GM12878 (cell line): ENCODE measurements around the gene SPNS1. TPM values are rescaled to one million over a fixed set of nuclear protein-coding genes. Genes with fewer than 3 reads are reported as not detected.
A peak's percentile ranks its signal among the peaks of the same experiment; 100 is the strongest.

ENCODE experiments used
- ATF3 ChIP-seq: IDR thresholded peaks from 2 replicates; pipeline ENCODE4 v1.6.1; 2011; ENCODE audit warnings: low read depth, mild to moderate bottlenecking, low read length, moderate library complexity, borderline replicate concordance; ENCODE audit errors: extremely low read depth
- BHLHE40 ChIP-seq, 2 experiments: fragments of 450-650 bp in 1 of 2; IDR thresholded peaks; 2 replicates each; pipeline ENCODE4 v1.6.1; 2011 to 2017; ENCODE audit warnings: low read depth in 2 of 2, borderline replicate concordance in 1 of 2, improper control_type of control experiment in 1 of 2, low read length in 1 of 2, mild to moderate bottlenecking in 1 of 2
- EGR1 ChIP-seq, 2 experiments: IDR thresholded peaks; 1 replicate in 1 of 2; 2 replicates in 1 of 2; pipeline ENCODE4 v1.6.1; 2011 to 2012; ENCODE audit warnings: low read depth in 2 of 2, low read length in 2 of 2, borderline replicate concordance in 1 of 2, mild to moderate bottlenecking in 1 of 2, moderate library complexity in 1 of 2
- ETV6 ChIP-seq, 2 experiments: fragments of 450-650 bp in 1 of 2; IDR thresholded peaks in 1 of 2; conservative IDR thresholded peaks in 1 of 2; 2 replicates each; pipeline ENCODE4 v1.6.1; 2014; ENCODE audit warnings: antibody characterized with exemption in 1 of 2, borderline replicate concordance in 1 of 2, low read depth in 1 of 2, mild to moderate bottlenecking in 1 of 2, moderate library complexity in 1 of 2
- EZH2 ChIP-seq: IDR thresholded peaks from 2 replicates; pipeline ENCODE4 v1.6.1; 2012; ENCODE audit warnings: low read depth, mild to moderate bottlenecking, control low read depth, inconsistent platforms, low read length, borderline replicate concordance; ENCODE audit not compliant: control insufficient read depth
- HDGF ChIP-seq: fragments of 450-650 bp; IDR thresholded peaks from 2 replicates; pipeline ENCODE4 v1.6.1; 2016; ENCODE audit warnings: antibody characterized with exemption
- JUNB ChIP-seq: IDR thresholded peaks from 2 replicates; pipeline ENCODE4 v1.6.1; 2016; ENCODE audit warnings: antibody characterized with exemption, mild to moderate bottlenecking
- NFXL1 ChIP-seq: fragments of 450-650 bp; IDR thresholded peaks from 2 replicates; pipeline ENCODE4 v1.6.1; 2017; ENCODE audit warnings: antibody characterized with exemption, mild to moderate bottlenecking, borderline replicate concordance
- PAX5 ChIP-seq: IDR thresholded peaks from 2 replicates; pipeline ENCODE4 v1.6.1; 2011; ENCODE audit warnings: low read depth, low read length, borderline replicate concordance
- PAX8 ChIP-seq: fragments of 450-650 bp; IDR thresholded peaks from 2 replicates; pipeline ENCODE4 v1.6.1; 2017; ENCODE audit warnings: mild to moderate bottlenecking, moderate library complexity
- POLR2A ChIP-seq: IDR thresholded peaks from 2 replicates; pipeline ENCODE4 v1.6.1; 2011; ENCODE audit warnings: low read depth, mild to moderate bottlenecking, low read length
- PRDM15 ChIP-seq: fragments of 450-650 bp; formaldehyde crosslinking; IDR thresholded peaks from 2 replicates; pipeline ENCODE4 v1.4.0; 2020; ENCODE audit warnings: mild to moderate bottlenecking, moderate library complexity
- RBBP5 ChIP-seq: fragments of 200-600 bp; sonication (generic); conservative IDR thresholded peaks from 2 replicates; pipeline ENCODE4 v1.6.1; 2016
- RELA ChIP-seq: fragments of 450-650 bp; IDR thresholded peaks from 2 replicates; pipeline ENCODE4 v1.8.0; 2014; ENCODE audit warnings: borderline replicate concordance; ENCODE audit not compliant: partially characterized antibody
- SMC3 ChIP-seq: IDR thresholded peaks from 2 replicates; pipeline ENCODE4 v1.6.1; 2011; ENCODE audit warnings: low read length, improper control_type of control experiment, borderline replicate concordance
- TAF1 ChIP-seq: IDR thresholded peaks from 2 replicates; pipeline ENCODE4 v1.6.1; 2011; ENCODE audit warnings: mild to moderate bottlenecking, low read depth, low read length, borderline replicate concordance
- TARDBP ChIP-seq: IDR thresholded peaks from 2 replicates; pipeline ENCODE4 v1.6.1; 2016; ENCODE audit warnings: borderline replicate concordance
- TCF7 ChIP-seq: IDR thresholded peaks from 2 replicates; pipeline ENCODE4 v1.6.1; 2014; ENCODE audit warnings: antibody characterized with exemption, borderline replicate concordance
- WRNIP1 ChIP-seq: IDR thresholded peaks from 2 replicates; pipeline ENCODE4 v1.6.1; 2011; ENCODE audit warnings: low read depth, low read length, improper control_type of control experiment, borderline replicate concordance
- YY1 ChIP-seq: IDR thresholded peaks from 2 replicates; pipeline ENCODE4 v1.6.1; 2011; ENCODE audit warnings: low read depth, mild to moderate bottlenecking, low read length
- ZNF207 ChIP-seq: fragments of 450-650 bp; IDR thresholded peaks from 2 replicates; pipeline ENCODE4 v1.6.1; 2014; ENCODE audit warnings: antibody characterized with exemption, mild to moderate bottlenecking, borderline replicate concordance
- ZNF24 ChIP-seq: fragments of 450-650 bp; IDR thresholded peaks from 2 replicates; pipeline ENCODE4 v1.6.1; 2017; ENCODE audit warnings: antibody characterized with exemption, mild to moderate bottlenecking
- polyA plus RNA-seq, 11 experiments: library from polyadenylated mRNA; depleted of rRNA in 4 of 11; unstranded in 6 of 11; stranded (reverse) in 5 of 11; fragments of >200 nt; fragmentation: Nextera tagmentation in 4 of 11; fragmentation: Illumina TruSeq in 1 of 11; extraction: Ambion mirVana in 4 of 11; extraction: Trizol in 1 of 11; gene quantifications; 1 replicate in 1 of 11; 2 replicates in 10 of 11; pipeline versions ENCODE4 v1.2.1 to v1.2.3, GENCODE V29; 2011 to 2016; ENCODE audit warnings: inconsistent platforms in 2 of 11, missing spikeins in 2 of 11, low read depth in 1 of 11
- total RNA-seq, 4 experiments: library from RNA; depleted of rRNA in 3 of 4; stranded (reverse); fragments of >200 nt in 3 of 4; fragmentation: Illumina TruSeq in 1 of 4; extraction: Trizol in 1 of 4; gene quantifications; 2 replicates each; pipeline versions ENCODE4 v1.2.1 to v1.2.3, GENCODE V29; 2013 to 2021
- TF ChIP-seq, protein P1 (sequence below): fragments of 450-650 bp; IDR thresholded peaks from 2 replicates; pipeline ENCODE4 v1.6.1; 2018; ENCODE audit warnings: mild to moderate bottlenecking, low read depth, moderate library complexity; ENCODE audit not compliant: partially characterized antibody
- TF ChIP-seq, protein P2 (sequence below): IDR thresholded peaks from 2 replicates; pipeline ENCODE4 v1.6.1; 2011; ENCODE audit warnings: mild to moderate bottlenecking, low read depth, low read length, moderate library complexity; ENCODE audit not compliant: insufficient replicate concordance

Gene SPNS1
- total and polyA plus RNA-seq, 10 of the 15 experiments (the other 5 are each of a cell fraction or from before 2014, with no cell fraction given) = 0.16 to 37.6 (median 12.0) TPM

DNA sequence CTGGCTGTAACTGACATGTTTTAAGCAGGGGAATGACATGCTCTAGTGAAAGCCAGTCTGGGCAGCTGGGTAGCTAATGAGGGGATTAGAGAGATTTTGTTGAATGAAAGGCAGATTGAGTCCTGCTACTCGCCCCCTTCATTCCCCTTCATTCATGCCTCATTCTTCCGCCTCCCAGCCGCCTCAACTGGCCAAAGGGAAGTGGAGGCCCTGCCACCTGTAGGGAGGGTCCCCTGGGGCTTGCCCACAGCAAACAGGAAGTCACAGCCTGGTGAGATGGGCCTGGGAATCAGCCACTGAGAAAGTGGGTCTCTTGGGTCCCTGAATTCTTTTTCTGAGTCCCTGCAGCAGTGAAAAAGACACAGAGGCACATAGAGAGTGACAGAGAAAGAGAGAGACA is 43.9 kb upstream of the SPNS1 start (continued):
- TF ChIP-seq ETV6 (conservative IDR thresholded peaks at IDR 0.05 in 1 of 2, IDR thresholded peaks at IDR 0.05 in 1 of 2; ENCODE audit: borderline replicate concordance in 1 of 2, low read depth in 1 of 2) (no peak; a peak in 1 of 4 replicates), POLR2A (peak; percentile 23; the same call in 1 of the 2 replicates), ZNF207 (peak; percentile 20; the same call in 1 of the 2 replicates), PRDM15 (CRISPR knock-in tag) (no peak), PAX5 (no peak), PAX8 (no peak), RBBP5 (no peak), HDGF (no peak), SMC3 (no peak), EGR1 (IDR thresholded peaks at IDR 0.05; ENCODE audit: borderline replicate concordance in 1 of 2, low read depth in 2 of 2, low read length in 2 of 2) (no peak), TARDBP (no peak), TAF1 (no peak), RELA (peak; percentile 32), TCF7 (no peak), JUNB (no peak), YY1 (no peak), ZNF24 (0 out of 2 replicates have a peak, but pooled peaks have one; percentile 51), EZH2 (no peak), ATF3 (no peak), BHLHE40 (IDR thresholded peaks at IDR 0.05; ENCODE audit: borderline replicate concordance in 1 of 2, low read depth in 2 of 2, low read length in 1 of 2) (peak in 1 of 2 experiments; percentile 32; a peak in 1 of 4 replicates), NFXL1 (no peak), WRNIP1 (no peak)
- TF ChIP-seq, protein P1, sequence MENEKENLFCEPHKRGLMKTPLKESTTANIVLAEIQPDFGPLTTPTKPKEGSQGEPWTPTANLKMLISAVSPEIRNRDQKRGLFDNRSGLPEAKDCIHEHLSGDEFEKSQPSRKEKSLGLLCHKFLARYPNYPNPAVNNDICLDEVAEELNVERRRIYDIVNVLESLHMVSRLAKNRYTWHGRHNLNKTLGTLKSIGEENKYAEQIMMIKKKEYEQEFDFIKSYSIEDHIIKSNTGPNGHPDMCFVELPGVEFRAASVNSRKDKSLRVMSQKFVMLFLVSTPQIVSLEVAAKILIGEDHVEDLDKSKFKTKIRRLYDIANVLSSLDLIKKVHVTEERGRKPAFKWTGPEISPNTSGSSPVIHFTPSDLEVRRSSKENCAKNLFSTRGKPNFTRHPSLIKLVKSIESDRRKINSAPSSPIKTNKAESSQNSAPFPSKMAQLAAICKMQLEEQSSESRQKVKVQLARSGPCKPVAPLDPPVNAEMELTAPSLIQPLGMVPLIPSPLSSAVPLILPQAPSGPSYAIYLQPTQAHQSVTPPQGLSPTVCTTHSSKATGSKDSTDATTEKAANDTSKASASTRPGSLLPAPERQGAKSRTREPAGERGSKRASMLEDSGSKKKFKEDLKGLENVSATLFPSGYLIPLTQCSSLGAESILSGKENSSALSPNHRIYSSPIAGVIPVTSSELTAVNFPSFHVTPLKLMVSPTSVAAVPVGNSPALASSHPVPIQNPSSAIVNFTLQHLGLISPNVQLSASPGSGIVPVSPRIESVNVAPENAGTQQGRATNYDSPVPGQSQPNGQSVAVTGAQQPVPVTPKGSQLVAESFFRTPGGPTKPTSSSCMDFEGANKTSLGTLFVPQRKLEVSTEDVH = no peak
- TF ChIP-seq, protein P2, sequence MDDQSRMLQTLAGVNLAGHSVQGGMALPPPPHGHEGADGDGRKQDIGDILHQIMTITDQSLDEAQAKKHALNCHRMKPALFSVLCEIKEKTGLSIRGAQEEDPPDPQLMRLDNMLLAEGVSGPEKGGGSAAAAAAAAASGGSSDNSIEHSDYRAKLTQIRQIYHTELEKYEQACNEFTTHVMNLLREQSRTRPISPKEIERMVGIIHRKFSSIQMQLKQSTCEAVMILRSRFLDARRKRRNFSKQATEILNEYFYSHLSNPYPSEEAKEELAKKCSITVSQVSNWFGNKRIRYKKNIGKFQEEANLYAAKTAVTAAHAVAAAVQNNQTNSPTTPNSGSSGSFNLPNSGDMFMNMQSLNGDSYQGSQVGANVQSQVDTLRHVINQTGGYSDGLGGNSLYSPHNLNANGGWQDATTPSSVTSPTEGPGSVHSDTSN = no peak
